Neural progenitor cell (in vitro differentiated cells): Measurements from ENCODE around the gene DLG2.

Experiments used
- EZH2 ChIP-seq: fragments of 200-600 bp; sonication (generic); IDR thresholded peaks from 2 replicates; pipeline ENCODE4 v1.6.1; 2017; ENCODE audit warnings: antibody characterized with exemption, mild to moderate bottlenecking, moderate library complexity
- TF ChIP-seq, protein P1 (sequence below): fragments of 200-600 bp; sonication (generic); IDR thresholded peaks from 2 replicates; pipeline ENCODE4 v1.5.1; 2017; ENCODE audit warnings: antibody characterized with exemption, mild to moderate bottlenecking

DNA sequence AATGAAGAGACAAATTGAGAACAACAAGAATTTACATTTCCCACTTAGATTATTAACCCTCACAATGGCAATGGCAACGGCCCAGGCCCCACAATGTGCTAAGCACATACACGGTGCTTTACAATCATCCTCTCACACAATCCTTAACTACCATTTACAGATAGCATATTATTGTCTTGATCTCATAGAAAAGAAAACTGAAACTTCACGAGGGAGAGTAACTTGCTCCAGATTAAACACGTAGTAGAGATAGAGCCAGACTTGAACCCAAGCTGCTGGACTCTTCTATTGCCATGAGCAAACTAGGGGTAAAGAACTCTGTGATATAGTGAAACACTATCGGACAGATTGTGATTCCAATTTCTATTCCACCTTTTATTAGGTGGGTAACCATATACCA lies 665.1 kb downstream of the DLG2 start:
- TF ChIP-seq, protein P1, sequence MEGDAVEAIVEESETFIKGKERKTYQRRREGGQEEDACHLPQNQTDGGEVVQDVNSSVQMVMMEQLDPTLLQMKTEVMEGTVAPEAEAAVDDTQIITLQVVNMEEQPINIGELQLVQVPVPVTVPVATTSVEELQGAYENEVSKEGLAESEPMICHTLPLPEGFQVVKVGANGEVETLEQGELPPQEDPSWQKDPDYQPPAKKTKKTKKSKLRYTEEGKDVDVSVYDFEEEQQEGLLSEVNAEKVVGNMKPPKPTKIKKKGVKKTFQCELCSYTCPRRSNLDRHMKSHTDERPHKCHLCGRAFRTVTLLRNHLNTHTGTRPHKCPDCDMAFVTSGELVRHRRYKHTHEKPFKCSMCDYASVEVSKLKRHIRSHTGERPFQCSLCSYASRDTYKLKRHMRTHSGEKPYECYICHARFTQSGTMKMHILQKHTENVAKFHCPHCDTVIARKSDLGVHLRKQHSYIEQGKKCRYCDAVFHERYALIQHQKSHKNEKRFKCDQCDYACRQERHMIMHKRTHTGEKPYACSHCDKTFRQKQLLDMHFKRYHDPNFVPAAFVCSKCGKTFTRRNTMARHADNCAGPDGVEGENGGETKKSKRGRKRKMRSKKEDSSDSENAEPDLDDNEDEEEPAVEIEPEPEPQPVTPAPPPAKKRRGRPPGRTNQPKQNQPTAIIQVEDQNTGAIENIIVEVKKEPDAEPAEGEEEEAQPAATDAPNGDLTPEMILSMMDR = no peak
- no peak for TF ChIP-seq EZH2
